K562 (cell line): ENCODE results near the gene GJC2. TPM values are rescaled to one million over a fixed set of nuclear protein-coding genes. Genes with fewer than 3 reads are reported as not detected.
A peak's percentile ranks its signal among the peaks of the same experiment; 100 is the strongest.

Source experiments
- ATF6 ChIP-seq: sonication (generic); formaldehyde crosslinking; IDR thresholded peaks from 2 replicates; pipeline ENCODE4 v1.4.0; 2020; ENCODE audit warnings: mild to moderate bottlenecking, missing genetic modification reagents
- CBX8 ChIP-seq: fragments of 200-600 bp; sonication (generic); IDR thresholded peaks from 2 replicates; pipeline ENCODE4 v1.6.1; 2012; ENCODE audit warnings: borderline replicate concordance, mixed run types, low read depth, mild to moderate bottlenecking, moderate library complexity, mixed read lengths, low read length, control low read depth, inconsistent platforms; ENCODE audit not compliant: poor library complexity, severe bottlenecking; ENCODE audit errors: extremely low read depth
- CHAMP1 ChIP-seq: fragments of 450-650 bp; IDR thresholded peaks from 2 replicates; pipeline ENCODE4 v1.6.1; 2016; ENCODE audit warnings: mild to moderate bottlenecking
- GATA2 ChIP-seq: sonication (generic); formaldehyde crosslinking; IDR thresholded peaks from 2 replicates; pipeline ENCODE4 v1.4.0; 2020; ENCODE audit warnings: mild to moderate bottlenecking, missing genetic modification reagents
- KAT8 ChIP-seq: fragments of 450-650 bp; IDR thresholded peaks from 2 replicates; pipeline ENCODE4 v1.6.1; 2016; ENCODE audit warnings: low read depth, mild to moderate bottlenecking
- MTA1 ChIP-seq: fragments of 450-650 bp; IDR thresholded peaks from 2 replicates; pipeline ENCODE4 v1.6.1; 2017; ENCODE audit warnings: borderline replicate concordance
- MTA2 ChIP-seq: fragments of 450-650 bp; IDR thresholded peaks from 2 replicates; pipeline ENCODE4 v1.6.1; 2016; ENCODE audit warnings: low read depth
- MYNN ChIP-seq, 2 experiments: sonication (generic); formaldehyde crosslinking in 1 of 2; IDR thresholded peaks; 2 replicates each; pipeline versions ENCODE4 v1.5.0 to v1.6.1; 2016 to 2020; ENCODE audit warnings: antibody characterized with exemption in 1 of 2, missing genetic modification reagents in 1 of 2
- NFE2L1 ChIP-seq: fragments of 450-650 bp; IDR thresholded peaks from 2 replicates; pipeline ENCODE4 v1.6.1; 2016; ENCODE audit warnings: missing genetic modification characterization, low read depth, mild to moderate bottlenecking, missing compliant biosample characterization, moderate library complexity, borderline replicate concordance
- NFIC ChIP-seq: fragments of 450-650 bp; IDR thresholded peaks from 2 replicates; pipeline ENCODE4 v1.6.1; 2017; ENCODE audit warnings: mild to moderate bottlenecking, inconsistent platforms
- POLR2AphosphoS5 ChIP-seq: IDR thresholded peaks from 2 replicates; pipeline ENCODE4 v1.6.1; 2011; ENCODE audit warnings: mild to moderate bottlenecking, low read depth, low read length, moderate library complexity; ENCODE audit not compliant: control insufficient read depth, insufficient read depth
- POU5F1 ChIP-seq: fragments of 150-350 bp; IDR thresholded peaks from 2 replicates; pipeline ENCODE4 v1.6.1; 2014; ENCODE audit warnings: borderline replicate concordance, low read length, low read depth, mild to moderate bottlenecking; ENCODE audit not compliant: partially characterized antibody
- RHOXF2B ChIP-seq: fragments of 250-450 bp; sonication (Bioruptor Pico); conservative IDR thresholded peaks from 2 replicates; pipeline ENCODE4 v1.5.1; 2021
- SAP30 ChIP-seq: fragments of 200-600 bp; sonication (generic); IDR thresholded peaks from 2 replicates; pipeline ENCODE4 v1.6.1; 2012; ENCODE audit warnings: borderline replicate concordance, low read depth, mild to moderate bottlenecking, moderate library complexity, low read length, control low read depth, inconsistent platforms; ENCODE audit not compliant: insufficient read depth, poor library complexity, severe bottlenecking
- STAT5B ChIP-seq: fragments of 250-450 bp; sonication (Bioruptor Pico); IDR thresholded peaks from 2 replicates; pipeline ENCODE4 v1.8.0; 2021; ENCODE audit warnings: mild to moderate bottlenecking, inconsistent platforms
- TGIF2 ChIP-seq: sonication (generic); formaldehyde crosslinking; IDR thresholded peaks from 2 replicates; pipeline ENCODE4 v1.8.1; 2022; ENCODE audit warnings: mild to moderate bottlenecking, missing genetic modification reagents, moderate library complexity
- XRCC3 ChIP-seq: fragments of 450-650 bp; IDR thresholded peaks from 2 replicates; pipeline ENCODE4 v1.6.1; 2017; ENCODE audit warnings: mild to moderate bottlenecking, moderate library complexity
- XRCC5 ChIP-seq: fragments of 200-400 bp; formaldehyde crosslinking; IDR thresholded peaks from 2 replicates; pipeline ENCODE4 v1.6.1; 2017; ENCODE audit warnings: low read depth, mild to moderate bottlenecking, low read length
- ZNF175 ChIP-seq: fragments of 200-800 bp; sonication (Bioruptor generic); IDR thresholded peaks from 2 replicates; pipeline ENCODE4 v1.6.1; 2016; ENCODE audit warnings: low read depth, mild to moderate bottlenecking, missing genetic modification characterization, missing compliant biosample characterization
- ZNF583 ChIP-seq: fragments of 250-450 bp; sonication (Bioruptor Pico); IDR thresholded peaks from 2 replicates; pipeline ENCODE4 v1.4.0; 2020
- polyA plus RNA-seq, 8 experiments: library from polyadenylated mRNA; depleted of rRNA in 4 of 8; stranded (reverse) in 5 of 8; unstranded in 3 of 8; fragments of >200 nt; fragmentation: Nextera tagmentation in 2 of 8; fragmentation: Illumina TruSeq in 1 of 8; extraction: Ambion mirVana in 2 of 8; extraction: Trizol in 1 of 8; gene quantifications; 2 replicates each; pipeline versions ENCODE4 v1.2.1 to v1.2.3, GENCODE V29; 2011 to 2014; ENCODE audit warnings: inconsistent platforms in 1 of 8, missing spikeins in 1 of 8
- total RNA-seq, 7 experiments: library from RNA; depleted of rRNA in 6 of 7; stranded (reverse); fragments of >200 nt in 6 of 7; fragmentation: Illumina TruSeq in 2 of 7; extraction: Trizol in 2 of 7; gene quantifications; 2 replicates each; pipeline versions ENCODE4 v1.2.1 to v1.2.3, GENCODE V29; 2011 to 2021; ENCODE audit warnings: low replicate concordance in 1 of 7
- TF ChIP-seq, protein P1 (sequence below): fragments of 450-650 bp; formaldehyde crosslinking; IDR thresholded peaks from 2 replicates; pipeline ENCODE4 v1.4.0; 2020; ENCODE audit warnings: mild to moderate bottlenecking
- TF ChIP-seq, protein P2 (sequence below): fragments of 250-450 bp; sonication (Bioruptor Pico); IDR thresholded peaks from 2 replicates; pipeline ENCODE4 v1.5.1; 2021; ENCODE audit warnings: mild to moderate bottlenecking

Gene GJC2
- total and polyA plus RNA-seq, 9 of the 15 experiments (the other 6 are each of a cell fraction or from before 2014, with no cell fraction given): 0.03 to 0.62 (median 0.11) TPM; not detected in 2

DNA sequence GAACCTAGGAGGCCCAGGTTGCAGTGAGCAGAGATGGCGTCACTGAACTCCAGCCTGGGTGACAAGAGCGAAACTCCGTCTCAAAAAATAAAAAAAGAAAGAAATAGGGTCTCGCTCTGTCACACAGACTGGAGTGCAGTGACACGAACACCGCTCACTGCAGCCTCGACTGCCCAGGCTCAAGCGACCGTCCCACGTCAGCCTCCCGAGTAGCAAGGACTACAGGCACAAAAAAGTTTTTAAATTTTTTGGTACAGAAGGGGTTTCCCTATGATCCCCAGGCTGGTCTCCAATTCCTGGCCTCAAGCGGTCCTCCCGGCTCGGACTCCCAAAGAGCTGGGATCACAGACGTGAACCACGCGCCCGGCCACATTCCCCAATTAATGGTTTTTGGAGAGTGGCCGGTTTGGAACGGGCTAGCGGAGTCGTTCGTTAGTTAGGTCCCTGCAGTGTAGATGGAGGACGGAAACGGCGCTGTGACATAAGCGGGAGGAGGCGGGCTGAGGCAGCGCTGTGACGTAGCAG, 10.3 kb upstream of the GJC2 start (continued):
- TF ChIP-seq POU5F1: no peak
- no peak for TF ChIP-seq STAT5B (CRISPR knock-in tag)
- no peak for TF ChIP-seq MYNN (IDR thresholded peaks at IDR 0.05)
- TF ChIP-seq MYNN (CRISPR knock-in tag; IDR thresholded peaks at IDR 0.05): no peak
- TF ChIP-seq ZNF175 (CRISPR knock-in tag): no peak
- no peak for TF ChIP-seq KAT8
- TF ChIP-seq MTA1: no peak
- no peak for TF ChIP-seq SAP30
- no peak for TF ChIP-seq XRCC3
- no peak for TF ChIP-seq XRCC5
- TF ChIP-seq NFIC: peak; percentile 36; the same call in 1 of the 2 replicates
- TF ChIP-seq, protein P1, sequence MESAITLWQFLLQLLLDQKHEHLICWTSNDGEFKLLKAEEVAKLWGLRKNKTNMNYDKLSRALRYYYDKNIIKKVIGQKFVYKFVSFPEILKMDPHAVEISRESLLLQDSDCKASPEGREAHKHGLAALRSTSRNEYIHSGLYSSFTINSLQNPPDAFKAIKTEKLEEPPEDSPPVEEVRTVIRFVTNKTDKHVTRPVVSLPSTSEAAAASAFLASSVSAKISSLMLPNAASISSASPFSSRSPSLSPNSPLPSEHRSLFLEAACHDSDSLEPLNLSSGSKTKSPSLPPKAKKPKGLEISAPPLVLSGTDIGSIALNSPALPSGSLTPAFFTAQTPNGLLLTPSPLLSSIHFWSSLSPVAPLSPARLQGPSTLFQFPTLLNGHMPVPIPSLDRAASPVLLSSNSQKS (CRISPR knock-in tag): peak; percentile 55; the same call in 1 of the 2 replicates
- TF ChIP-seq POLR2AphosphoS5: peak; percentile 86
- TF ChIP-seq MTA2: no peak
- TF ChIP-seq ZNF583 (CRISPR knock-in tag): no peak
- TF ChIP-seq CHAMP1: no peak
- no peak for TF ChIP-seq NFE2L1 (tag)
- TF ChIP-seq RHOXF2B (CRISPR knock-in tag): no peak
- no peak for TF ChIP-seq TGIF2
- TF ChIP-seq CBX8: no peak
- TF ChIP-seq ATF6 (CRISPR knock-in tag): no peak
- TF ChIP-seq GATA2 (CRISPR knock-in tag): no peak
- TF ChIP-seq, protein P2, sequence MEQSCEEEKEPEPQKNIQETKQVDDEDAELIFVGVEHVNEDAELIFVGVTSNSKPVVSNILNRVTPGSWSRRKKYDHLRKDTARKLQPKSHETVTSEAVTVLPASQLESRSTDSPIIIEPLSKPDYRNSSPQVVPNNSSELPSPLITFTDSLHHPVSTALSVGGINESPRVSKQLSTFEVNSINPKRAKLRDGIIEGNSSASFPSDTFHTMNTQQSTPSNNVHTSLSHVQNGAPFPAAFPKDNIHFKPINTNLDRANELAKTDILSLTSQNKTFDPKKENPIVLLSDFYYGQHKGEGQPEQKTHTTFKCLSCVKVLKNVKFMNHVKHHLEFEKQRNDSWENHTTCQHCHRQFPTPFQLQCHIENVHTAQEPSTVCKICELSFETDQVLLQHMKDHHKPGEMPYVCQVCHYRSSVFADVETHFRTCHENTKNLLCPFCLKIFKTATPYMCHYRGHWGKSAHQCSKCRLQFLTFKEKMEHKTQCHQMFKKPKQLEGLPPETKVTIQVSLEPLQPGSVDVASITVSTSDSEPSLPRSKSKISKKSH (CRISPR knock-in tag): no peak
